ENCODE measurements around the gene TEX55.

The TEX55 gene

GRCh38 chr3:119146578-119147375, 812 bp downstream of the TEX55 start:
- TF ChIP-seq CTCF (IDR thresholded peaks at IDR 0.05; ENCODE audit: insufficient read depth, low read length) (no peak), POLR2AphosphoS5 (IDR thresholded peaks at IDR 0.05; ENCODE audit: low read depth) (no peak), SPI1 (IDR thresholded peaks at IDR 0.05; ENCODE audit: borderline replicate concordance, low read depth) (no peak), GABPA (IDR thresholded peaks at IDR 0.05; ENCODE audit: low read depth) (no peak)
- TF ChIP-seq, protein P1, sequence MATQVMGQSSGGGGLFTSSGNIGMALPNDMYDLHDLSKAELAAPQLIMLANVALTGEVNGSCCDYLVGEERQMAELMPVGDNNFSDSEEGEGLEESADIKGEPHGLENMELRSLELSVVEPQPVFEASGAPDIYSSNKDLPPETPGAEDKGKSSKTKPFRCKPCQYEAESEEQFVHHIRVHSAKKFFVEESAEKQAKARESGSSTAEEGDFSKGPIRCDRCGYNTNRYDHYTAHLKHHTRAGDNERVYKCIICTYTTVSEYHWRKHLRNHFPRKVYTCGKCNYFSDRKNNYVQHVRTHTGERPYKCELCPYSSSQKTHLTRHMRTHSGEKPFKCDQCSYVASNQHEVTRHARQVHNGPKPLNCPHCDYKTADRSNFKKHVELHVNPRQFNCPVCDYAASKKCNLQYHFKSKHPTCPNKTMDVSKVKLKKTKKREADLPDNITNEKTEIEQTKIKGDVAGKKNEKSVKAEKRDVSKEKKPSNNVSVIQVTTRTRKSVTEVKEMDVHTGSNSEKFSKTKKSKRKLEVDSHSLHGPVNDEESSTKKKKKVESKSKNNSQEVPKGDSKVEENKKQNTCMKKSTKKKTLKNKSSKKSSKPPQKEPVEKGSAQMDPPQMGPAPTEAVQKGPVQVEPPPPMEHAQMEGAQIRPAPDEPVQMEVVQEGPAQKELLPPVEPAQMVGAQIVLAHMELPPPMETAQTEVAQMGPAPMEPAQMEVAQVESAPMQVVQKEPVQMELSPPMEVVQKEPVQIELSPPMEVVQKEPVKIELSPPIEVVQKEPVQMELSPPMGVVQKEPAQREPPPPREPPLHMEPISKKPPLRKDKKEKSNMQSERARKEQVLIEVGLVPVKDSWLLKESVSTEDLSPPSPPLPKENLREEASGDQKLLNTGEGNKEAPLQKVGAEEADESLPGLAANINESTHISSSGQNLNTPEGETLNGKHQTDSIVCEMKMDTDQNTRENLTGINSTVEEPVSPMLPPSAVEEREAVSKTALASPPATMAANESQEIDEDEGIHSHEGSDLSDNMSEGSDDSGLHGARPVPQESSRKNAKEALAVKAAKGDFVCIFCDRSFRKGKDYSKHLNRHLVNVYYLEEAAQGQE (IDR thresholded peaks at IDR 0.05; ENCODE audit: insufficient replicate concordance, low read depth) = no peak
- H3K27ac ChIP-seq (replicated peaks) = no peak overlapping the region
- no peak for DNase-seq (ENCODE audit: low read depth in 1 of 2, low spot score in 1 of 2)

DNA sequence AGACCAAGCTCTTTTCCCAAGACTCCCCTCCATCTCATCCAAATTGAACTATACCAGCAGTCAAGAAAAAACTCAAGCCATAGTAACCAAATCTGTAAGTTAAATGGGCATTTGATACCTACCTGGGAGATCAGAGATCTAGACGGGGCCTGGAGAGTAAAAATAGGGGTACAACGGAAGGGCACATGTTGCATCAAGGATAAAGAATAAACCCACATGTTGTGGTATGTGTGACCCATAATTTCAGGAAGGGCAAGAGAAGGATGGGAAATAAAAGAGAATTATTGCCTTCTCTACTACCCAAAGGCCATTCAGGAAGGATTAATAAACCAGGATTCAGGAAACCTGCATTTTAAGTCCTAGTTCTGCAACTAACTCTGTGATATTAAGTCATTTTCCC, 1.5 kb downstream of the TEX55 start:
- Histone ChIP-seq H3K4me3 (replicated peaks; ENCODE audit: insufficient read depth, low read length) (no peak overlapping the region), H3K27ac (replicated peaks) (no peak overlapping the region), H3K27me3 (ENCODE audit: insufficient read depth, poor library complexity, severe bottlenecking) (no peaks in the 10 kb centered on the region)
- DNase-seq (ENCODE audit: low read depth in 1 of 2, low spot score in 1 of 2) = no peak
- TF ChIP-seq POLR2AphosphoS5 (IDR thresholded peaks at IDR 0.05; ENCODE audit: low read depth) (no peak), GABPA (IDR thresholded peaks at IDR 0.05; ENCODE audit: low read depth) (no peak), CTCF (IDR thresholded peaks at IDR 0.05; ENCODE audit: insufficient read depth, low read length) (no peak), SPI1 (IDR thresholded peaks at IDR 0.05; ENCODE audit: borderline replicate concordance, low read depth) (no peak)
- TF ChIP-seq, protein P1 (IDR thresholded peaks at IDR 0.05; ENCODE audit: insufficient replicate concordance, low read depth) = no peak

More at GRCh38 chr3:119146578-119147375, 812 bp downstream of the TEX55 start:
- Histone ChIP-seq H3K27me3 (ENCODE audit: insufficient read depth, poor library complexity, severe bottlenecking) (no peaks in the 10 kb centered on the region), H3K4me3 (replicated peaks; ENCODE audit: insufficient read depth, low read length) (no peak overlapping the region)

DNA sequence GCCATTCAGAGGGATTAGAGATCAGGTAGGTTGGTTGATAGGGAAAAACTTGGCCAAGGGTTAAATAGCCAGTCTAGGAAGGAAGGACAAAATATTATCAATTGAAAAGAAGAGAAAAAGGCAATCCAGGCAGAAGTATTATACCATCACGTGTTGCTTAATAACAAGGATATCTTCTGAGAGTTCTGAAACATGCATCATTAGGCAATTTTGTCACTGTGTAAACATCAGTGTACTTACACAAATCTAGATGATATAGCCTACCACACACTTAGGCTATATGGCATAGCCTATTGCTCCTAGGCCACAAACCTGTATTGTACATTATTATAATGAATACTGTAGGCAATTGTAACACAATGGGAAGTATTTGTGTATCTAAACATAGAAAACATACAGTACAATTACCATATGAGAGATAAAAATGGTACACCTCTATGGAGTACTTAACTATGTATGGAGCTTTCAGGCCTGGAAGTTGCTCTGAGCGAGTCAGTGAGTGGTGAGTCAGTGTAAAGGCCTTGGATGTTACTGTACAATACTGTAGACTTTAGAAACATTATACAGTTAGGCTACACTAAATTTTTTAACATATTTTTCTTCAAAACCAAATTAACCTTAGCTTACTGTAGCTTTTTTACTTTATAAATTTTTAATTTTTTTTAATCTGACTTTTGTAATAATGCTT, 2.7 kb downstream of the TEX55 start:
- DNase-seq (ENCODE audit: low read depth in 1 of 2, low spot score in 1 of 2) = no peak

More for the DNA sequence above, 2.7 kb downstream of the TEX55 start:
- TF ChIP-seq GABPA (IDR thresholded peaks at IDR 0.05; ENCODE audit: low read depth) = no peak
- no peak for TF ChIP-seq POLR2AphosphoS5 (IDR thresholded peaks at IDR 0.05; ENCODE audit: low read depth)
- TF ChIP-seq, protein P1 (IDR thresholded peaks at IDR 0.05; ENCODE audit: insufficient replicate concordance, low read depth) = no peak
- TF ChIP-seq SPI1 (IDR thresholded peaks at IDR 0.05; ENCODE audit: borderline replicate concordance, low read depth) = no peak
- no peak for TF ChIP-seq CTCF (IDR thresholded peaks at IDR 0.05; ENCODE audit: insufficient read depth, low read length)
- no peak overlapping the region for H3K27ac ChIP-seq (replicated peaks)
- H3K4me3 ChIP-seq (replicated peaks; ENCODE audit: insufficient read depth, low read length) = no peak overlapping the region
- H3K27me3 ChIP-seq (ENCODE audit: insufficient read depth, poor library complexity, severe bottlenecking) = no peaks in the 10 kb centered on the region
